MM.1S (cell line): ENCODE measurements around the gene CPD.
A peak's percentile ranks its signal among the peaks of the same experiment; 100 is the strongest.

Source experiments
- DNase-seq: peaks from one replicate; pipeline ENCODE4 v3.0.0-alpha.2; 2015
- H2AFZ ChIP-seq: fragments of 300-600 bp; sonication (generic); 2 replicates; pipeline ENCODE4 v1.6.0; 2016; ENCODE audit warnings: antibody characterized with exemption, low read length
- H3F3A ChIP-seq: fragments of 300-600 bp; sonication (generic); 2 replicates; pipeline ENCODE4 v1.6.1; 2016; ENCODE audit warnings: mild to moderate bottlenecking, antibody characterized with exemption, low read length, moderate library complexity, mixed read lengths; ENCODE audit not compliant: insufficient read depth
- H3K27ac ChIP-seq: fragments of 300-600 bp; sonication (generic); 2 replicates; pipeline ENCODE4 v1.5.1; 2016; ENCODE audit warnings: mild to moderate bottlenecking, low read length
- H3K27me3 ChIP-seq: fragments of 300-600 bp; sonication (generic); replicated peaks from 2 replicates; pipeline ENCODE4 v1.6.0; 2016; ENCODE audit warnings: low read length; ENCODE audit not compliant: insufficient read depth
- H3K36me3 ChIP-seq: fragments of 300-600 bp; sonication (generic); replicated peaks from 2 replicates; pipeline ENCODE4 v1.6.1; 2016; ENCODE audit warnings: mild to moderate bottlenecking, low read length, mixed read lengths; ENCODE audit not compliant: insufficient read depth
- H3K4me1 ChIP-seq: fragments of 300-600 bp; sonication (generic); 2 replicates; pipeline ENCODE4 v1.6.1; 2016; ENCODE audit warnings: low read length, mixed read lengths
- H3K4me2 ChIP-seq: fragments of 300-600 bp; sonication (generic); 2 replicates; pipeline ENCODE4 v1.6.0; 2016; ENCODE audit warnings: low read depth, low read length
- H3K4me3 ChIP-seq: fragments of 300-600 bp; sonication (generic); 2 replicates; pipeline ENCODE4 v1.5.1; 2016; ENCODE audit warnings: low read length, mixed read lengths
- H3K79me2 ChIP-seq: fragments of 300-600 bp; sonication (generic); 2 replicates; pipeline ENCODE4 v1.6.1; 2016; ENCODE audit warnings: mixed run types, low read length, mixed read lengths
- H3K9ac ChIP-seq: fragments of 300-600 bp; sonication (generic); 2 replicates; pipeline ENCODE4 v1.6.1; 2016; ENCODE audit warnings: low read length, mixed read lengths
- H3K9me2 ChIP-seq: fragments of 300-600 bp; sonication (generic); replicated peaks from 2 replicates; pipeline ENCODE4 v1.6.1; 2016; ENCODE audit warnings: mild to moderate bottlenecking, low read length, mixed read lengths; ENCODE audit not compliant: insufficient read depth
- H3K9me3 ChIP-seq: fragments of 300-600 bp; sonication (generic); replicated peaks from 2 replicates; pipeline ENCODE4 v1.6.1; 2016; ENCODE audit warnings: mild to moderate bottlenecking, low read length, mixed read lengths; ENCODE audit not compliant: insufficient read depth
- H4K20me1 ChIP-seq: fragments of 300-600 bp; sonication (generic); 2 replicates; pipeline ENCODE4 v1.6.1; 2016; ENCODE audit warnings: mild to moderate bottlenecking, low read length, moderate library complexity, mixed read lengths; ENCODE audit not compliant: insufficient read depth
- EZH2 ChIP-seq: fragments of 300-600 bp; sonication (generic); optimal IDR thresholded peaks from 2 replicates; pipeline ENCODE3; 2017; ENCODE audit warnings: low read depth, mild to moderate bottlenecking, antibody characterized with exemption, low read length, mixed read lengths
- EZH2phosphoT487 ChIP-seq: fragments of 300-600 bp; sonication (generic); IDR thresholded peaks from 2 replicates; pipeline ENCODE4 v1.6.1; 2018; ENCODE audit warnings: antibody characterized with exemption, low read length
- TF ChIP-seq, protein P1 (sequence below): fragments of 300-600 bp; sonication (generic); IDR thresholded peaks from 2 replicates; pipeline ENCODE4 v1.5.1; 2016; ENCODE audit warnings: antibody characterized with exemption, low read length, mixed read lengths

Gene CPD

DNA sequence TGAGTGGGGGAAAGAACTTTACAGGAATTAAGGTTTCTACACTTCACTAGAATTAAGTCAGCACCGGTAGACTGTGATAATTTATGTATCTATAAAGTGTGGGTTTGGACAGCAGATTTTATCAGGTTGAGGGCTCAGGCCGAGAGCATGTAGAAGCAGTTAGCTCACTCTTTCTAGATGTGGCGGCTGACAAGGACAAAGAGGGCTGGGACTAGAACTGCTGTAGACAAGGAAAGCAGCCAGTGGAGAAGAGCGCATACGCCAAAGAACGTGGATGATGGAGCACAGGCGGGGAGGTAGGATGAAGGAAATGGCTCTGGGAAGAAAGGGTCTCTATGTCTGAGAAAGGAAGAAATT is 98.0 kb downstream of the CPD start:
- Histone ChIP-seq H3K4me3 (peak overlapping the region; percentile 79), H3K9me3 (no peaks in the 10 kb centered on the region), H3K4me1 (peaks cover 12% of the 10 kb centered on the region), H2AFZ (peak overlapping the region; percentile 99), H3F3A (0 out of 2 replicates have a peak, but pooled peaks cover 7% of the 10 kb centered on the region), H3K9me2 (no peaks in the 10 kb centered on the region), H3K9ac (peak overlapping the region; percentile 86; the same call in 1 of the 2 replicates), H3K36me3 (no peaks in the 10 kb centered on the region; the same call in 1 of the 2 replicates), H3K79me2 (peaks cover 32% of the 10 kb centered on the region), H3K4me2 (peak overlapping the region; percentile 100), H3K27ac (no peak overlapping the region), H4K20me1 (no peaks in the 10 kb centered on the region), H3K27me3 (no peaks in the 10 kb centered on the region)
- TF ChIP-seq, protein P1, sequence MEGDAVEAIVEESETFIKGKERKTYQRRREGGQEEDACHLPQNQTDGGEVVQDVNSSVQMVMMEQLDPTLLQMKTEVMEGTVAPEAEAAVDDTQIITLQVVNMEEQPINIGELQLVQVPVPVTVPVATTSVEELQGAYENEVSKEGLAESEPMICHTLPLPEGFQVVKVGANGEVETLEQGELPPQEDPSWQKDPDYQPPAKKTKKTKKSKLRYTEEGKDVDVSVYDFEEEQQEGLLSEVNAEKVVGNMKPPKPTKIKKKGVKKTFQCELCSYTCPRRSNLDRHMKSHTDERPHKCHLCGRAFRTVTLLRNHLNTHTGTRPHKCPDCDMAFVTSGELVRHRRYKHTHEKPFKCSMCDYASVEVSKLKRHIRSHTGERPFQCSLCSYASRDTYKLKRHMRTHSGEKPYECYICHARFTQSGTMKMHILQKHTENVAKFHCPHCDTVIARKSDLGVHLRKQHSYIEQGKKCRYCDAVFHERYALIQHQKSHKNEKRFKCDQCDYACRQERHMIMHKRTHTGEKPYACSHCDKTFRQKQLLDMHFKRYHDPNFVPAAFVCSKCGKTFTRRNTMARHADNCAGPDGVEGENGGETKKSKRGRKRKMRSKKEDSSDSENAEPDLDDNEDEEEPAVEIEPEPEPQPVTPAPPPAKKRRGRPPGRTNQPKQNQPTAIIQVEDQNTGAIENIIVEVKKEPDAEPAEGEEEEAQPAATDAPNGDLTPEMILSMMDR: no peak
- no peak for DNase-seq

DNA sequence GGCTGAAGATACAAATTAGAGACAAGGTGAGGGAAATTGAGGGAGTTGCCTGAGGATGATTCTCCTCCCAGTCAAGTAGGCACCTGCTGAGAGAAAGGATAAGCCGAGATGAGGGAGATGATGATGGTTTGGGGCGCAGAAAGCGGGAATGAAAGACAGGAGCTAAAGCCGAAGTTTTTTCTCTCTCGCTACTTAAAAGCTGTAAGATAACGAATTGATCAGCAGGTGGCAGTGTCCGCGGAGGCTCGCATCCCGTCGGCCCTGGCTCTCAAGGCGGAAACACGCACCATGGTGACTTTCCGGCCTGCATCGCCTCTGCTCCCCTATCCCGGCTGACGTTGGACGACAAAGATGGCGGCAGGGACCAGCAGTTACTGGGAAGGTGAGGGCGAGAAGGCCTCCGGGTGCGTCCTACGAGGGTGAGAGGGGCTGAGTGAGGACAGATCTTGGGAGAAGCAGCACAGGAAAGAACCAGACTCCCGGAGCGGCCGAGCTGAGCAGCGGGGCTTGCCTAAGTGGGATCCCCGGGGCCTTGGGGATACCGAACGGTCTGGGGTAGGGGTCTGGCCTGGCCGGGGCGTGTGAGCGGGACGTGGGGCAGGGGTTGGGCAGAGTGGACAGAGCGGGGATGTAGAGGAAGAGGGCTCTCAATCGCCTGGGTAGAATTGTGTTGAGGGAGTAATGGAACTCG is 98.5 kb downstream of the CPD start, which contains the start of gene GOSR1:
Gene GOSR1, plus strand, starts transcription at position 326 of the 691 bp plus-strand sequence. Its CDS starts 26 bp downstream, at position 352.
- H3K36me3 ChIP-seq: no peaks in the 10 kb centered on the region; the same call in 1 of the 2 replicates
- no peaks in the 10 kb centered on the region for H4K20me1 ChIP-seq
- no peaks in the 10 kb centered on the region for H3K27me3 ChIP-seq
- peak within 1 kb of the TSS; percentile 86 for H3K9ac ChIP-seq
- H3F3A ChIP-seq: 0 out of 2 replicates have a peak, but pooled peaks cover 7% of the 10 kb centered on the region
- peak within 1 kb of the TSS; percentile 40 for H3K27ac ChIP-seq
- peaks cover 33% of the 10 kb centered on the region for H3K79me2 ChIP-seq
- H3K4me1 ChIP-seq: peaks cover 12% of the 10 kb centered on the region
- H3K9me3 ChIP-seq: no peaks in the 10 kb centered on the region
- peak within 1 kb of the TSS; percentile 100 for H3K4me2 ChIP-seq
- no peaks in the 10 kb centered on the region for H3K9me2 ChIP-seq
- peak within 1 kb of the TSS; percentile 79 for H3K4me3 ChIP-seq
- peak; percentile 96 for DNase-seq
- TF ChIP-seq, protein P1: peak; percentile 77
- no peak for TF ChIP-seq EZH2phosphoT487
- H2AFZ ChIP-seq: peak within 1 kb of the TSS; percentile 99

DNA sequence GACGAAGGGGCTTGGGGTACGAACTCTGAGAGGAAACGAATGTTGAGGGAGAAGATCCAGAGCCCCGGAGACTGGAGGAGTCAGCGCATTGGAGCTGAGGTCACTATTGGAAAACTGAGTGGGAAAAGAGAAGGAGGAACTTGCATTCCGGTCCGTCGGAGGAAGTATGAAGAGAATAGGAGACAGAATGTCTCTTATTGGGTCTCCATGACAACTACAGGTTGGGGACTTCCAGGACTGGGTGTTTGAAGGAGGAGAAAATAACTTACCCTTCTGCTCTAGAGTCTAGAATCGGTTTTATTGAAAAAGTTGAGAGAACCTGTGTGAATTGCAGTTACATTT is 99.0 kb downstream of the CPD start:
- no peaks in the 10 kb centered on the region for H4K20me1 ChIP-seq
- H3K27ac ChIP-seq: peak overlapping the region; percentile 40
- peak overlapping the region; percentile 86 for H3K9ac ChIP-seq
- peak overlapping the region; percentile 79 for H3K4me3 ChIP-seq
- peaks cover 38% of the 10 kb centered on the region for H3K79me2 ChIP-seq
- no peaks in the 10 kb centered on the region for H3K9me3 ChIP-seq
- 0 out of 2 replicates have a peak, but pooled peaks cover 4% of the 10 kb centered on the region for H3F3A ChIP-seq
- H3K27me3 ChIP-seq: no peaks in the 10 kb centered on the region
- no peaks in the 10 kb centered on the region for H3K9me2 ChIP-seq
- no peaks in the 10 kb centered on the region; the same call in 1 of the 2 replicates for H3K36me3 ChIP-seq
- H3K4me1 ChIP-seq: peaks cover 12% of the 10 kb centered on the region
- DNase-seq: peak; percentile 26
- TF ChIP-seq EZH2: no peak
- TF ChIP-seq EZH2phosphoT487: no peak
- TF ChIP-seq, protein P1: no peak
- H2AFZ ChIP-seq: peak overlapping the region; percentile 54
- H3K4me2 ChIP-seq: peak overlapping the region; percentile 78
